HepG2 (cell line): ENCODE results near the gene DOLK. TPM values are rescaled to one million over a fixed set of nuclear protein-coding genes. Genes with fewer than 3 reads are reported as not detected.

Experiments used
- AFF4 ChIP-seq: sonication (generic); formaldehyde crosslinking; IDR thresholded peaks from 2 replicates; pipeline ENCODE4 v1.4.0; 2020; ENCODE audit warnings: missing genetic modification reagents
- ARID3A ChIP-seq: IDR thresholded peaks from 2 replicates; pipeline ENCODE4 v1.6.1; 2012; ENCODE audit warnings: low read depth, low read length, improper control_type of control experiment
- ARID4A ChIP-seq: sonication (generic); formaldehyde crosslinking; IDR thresholded peaks from 2 replicates; pipeline ENCODE4 v1.5.0; 2020; ENCODE audit warnings: mild to moderate bottlenecking, missing genetic modification reagents, borderline replicate concordance
- ARNT ChIP-seq: fragments of 450-650 bp; IDR thresholded peaks from 2 replicates; pipeline ENCODE4 v1.6.1; 2017
- EHMT2 ChIP-seq: fragments of 200-600 bp; sonication (generic); IDR thresholded peaks from 2 replicates; pipeline ENCODE4 v1.7.0; 2017; ENCODE audit warnings: antibody characterized with exemption, low read depth, low read length, borderline replicate concordance
- ONECUT2 ChIP-seq: sonication (generic); formaldehyde crosslinking; IDR thresholded peaks from 2 replicates; pipeline ENCODE4 v1.4.0; 2020; ENCODE audit warnings: missing genetic modification reagents
- PHF20 ChIP-seq: sonication (generic); formaldehyde crosslinking; IDR thresholded peaks from 2 replicates; pipeline ENCODE4 v1.5.0; 2020; ENCODE audit warnings: mild to moderate bottlenecking, missing genetic modification reagents
- RARG ChIP-seq: sonication (generic); formaldehyde crosslinking; IDR thresholded peaks from 2 replicates; pipeline ENCODE4 v1.4.0; 2020; ENCODE audit warnings: low read depth, mild to moderate bottlenecking, missing genetic modification reagents
- RORA ChIP-seq: sonication (generic); formaldehyde crosslinking; IDR thresholded peaks from 2 replicates; pipeline ENCODE4 v1.5.0; 2020; ENCODE audit warnings: mild to moderate bottlenecking, missing genetic modification reagents, moderate library complexity
- SP1 ChIP-seq, 2 experiments: fragments of 450-650 bp in 1 of 2; sonication (generic) in 1 of 2; formaldehyde crosslinking in 1 of 2; IDR thresholded peaks; 2 replicates each; pipeline versions ENCODE4 v1.4.0 to v1.6.1; 2016 to 2020; ENCODE audit warnings: missing genetic modification reagents in 1 of 2
- TAF1 ChIP-seq: sonication (generic); formaldehyde crosslinking; IDR thresholded peaks from 2 replicates; pipeline ENCODE4 v1.4.0; 2020; ENCODE audit warnings: missing genetic modification reagents
- TFDP2 ChIP-seq: sonication (generic); formaldehyde crosslinking; IDR thresholded peaks from 2 replicates; pipeline ENCODE4 v1.4.0; 2020; ENCODE audit warnings: missing genetic modification reagents
- ZFP36L2 ChIP-seq: sonication (generic); formaldehyde crosslinking; IDR thresholded peaks from 2 replicates; pipeline ENCODE4 v1.4.0; 2020; ENCODE audit warnings: missing genetic modification reagents
- ZNF10 ChIP-seq: sonication (generic); formaldehyde crosslinking; IDR thresholded peaks from 2 replicates; pipeline ENCODE4 v1.4.0; 2020; ENCODE audit warnings: mild to moderate bottlenecking, low read depth, missing genetic modification reagents, borderline replicate concordance
- ZNF292 ChIP-seq: sonication (generic); formaldehyde crosslinking; IDR thresholded peaks from 2 replicates; pipeline ENCODE4 v1.8.1; 2022; ENCODE audit warnings: mild to moderate bottlenecking, low read depth, missing genetic modification reagents, borderline replicate concordance
- ZNF570 ChIP-seq: sonication (generic); formaldehyde crosslinking; IDR thresholded peaks from 2 replicates; pipeline ENCODE4 v1.4.0; 2020; ENCODE audit warnings: mild to moderate bottlenecking, missing genetic modification reagents, borderline replicate concordance
- ZNF605 ChIP-seq: sonication (generic); formaldehyde crosslinking; IDR thresholded peaks from 2 replicates; pipeline ENCODE4 v1.8.0; 2022; ENCODE audit warnings: mild to moderate bottlenecking, missing genetic modification reagents
- polyA plus RNA-seq, 8 experiments: library from polyadenylated mRNA; depleted of rRNA in 3 of 8; stranded (reverse) in 7 of 8; unstranded in 1 of 8; fragments of >200 nt; fragmentation: Illumina TruSeq in 4 of 8; extraction: Trizol in 4 of 8; gene quantifications; 2 replicates each; pipeline versions ENCODE4 v1.2.1 to v1.2.3, GENCODE V29; 2011 to 2016; ENCODE audit warnings: low read depth in 4 of 8, missing spikeins in 1 of 8, mixed read lengths in 1 of 8; ENCODE audit not compliant: insufficient read depth in 1 of 8
- total RNA-seq, 5 experiments: library from RNA; depleted of rRNA; stranded (reverse); fragments of >200 nt; fragmentation: Illumina TruSeq; extraction: Trizol; gene quantifications; 2 replicates each; pipeline ENCODE4 v1.2.3, GENCODE V29; 2016; ENCODE audit warnings: low read depth in 1 of 5

DOLK gene
- total and polyA plus RNA-seq, 2 of the 13 experiments (the other 11 are each of a cell fraction or from before 2014, with no cell fraction given): 15.4 to 18.7 TPM

GRCh38 chr9:128921881-128922763 lies 25.3 kb downstream of the DOLK start (continued):
- no peak for TF ChIP-seq AFF4 (CRISPR knock-in tag)
- TF ChIP-seq ZNF292 (CRISPR knock-in tag): no peak
- TF ChIP-seq ARID3A: no peak
- TF ChIP-seq ARID4A: peak; percentile 10; the same call in 1 of the 2 replicates
- no peak for TF ChIP-seq ARNT
- no peak for TF ChIP-seq ONECUT2 (CRISPR knock-in tag)
- TF ChIP-seq ZNF570: no peak
- peak; percentile 32; the same call in 1 of the 2 replicates for TF ChIP-seq ZNF605 (CRISPR knock-in tag)
- TF ChIP-seq RORA (CRISPR knock-in tag): no peak
- TF ChIP-seq TAF1 (CRISPR knock-in tag): peak; percentile 58; the same call in 1 of the 2 replicates
- 0 out of 2 replicates have a peak, but pooled peaks have one; percentile 22 for TF ChIP-seq TFDP2
- TF ChIP-seq EHMT2: no peak
- TF ChIP-seq PHF20 (CRISPR knock-in tag): no peak
- TF ChIP-seq SP1 (IDR thresholded peaks at IDR 0.05): no peak
- peak; percentile 86 for TF ChIP-seq SP1 (CRISPR knock-in tag; IDR thresholded peaks at IDR 0.05)
- no peak for TF ChIP-seq ZNF10 (CRISPR knock-in tag)
- no peak for TF ChIP-seq ZFP36L2 (CRISPR knock-in tag)
- no peak for TF ChIP-seq RARG
